Erythroblast (primary cell): ENCODE results near the gene MSL1.

ENCODE experiments used
- GATA1 ChIP-seq: IDR thresholded peaks from 2 replicates; pipeline ENCODE4 v1.6.1; 2011; ENCODE audit warnings: low read depth, mild to moderate bottlenecking, control low read depth, low read length, moderate library complexity
- POLR2A ChIP-seq: IDR thresholded peaks from 2 replicates; pipeline ENCODE4 v1.6.1; 2011; ENCODE audit warnings: mild to moderate bottlenecking, low read length

GRCh38 chr17:40079545-40079944 is 42.2 kb upstream of the MSL1 start:
- TF ChIP-seq POLR2A (no peak), GATA1 (no peak)
